Hippocampal formation (tissue), 2 donors: ENCODE measurements around the gene SAMD8.
A peak's percentile ranks its signal among the peaks of the same experiment; 100 is the strongest.
"Not testable (repeated sequence)": the region's sequence is repeated elsewhere in the genome, so short reads cannot be mapped to it uniquely, and the experiment has no call there.

Experiments
- DNase-seq, 2 donors: peaks; one replicate each; lab custom pipeline; 2025; lab: John Stamatoyannopoulos, UW

Gene SAMD8

GRCh38 chr10:75140246-75140645 lies 28.8 kb downstream of the SAMD8 start:
- DNase-seq, result no peak

GRCh38 chr10:75143353-75143752 lies 31.9 kb downstream of the SAMD8 start:
- DNase-seq, result no peak

GRCh38 chr10:75145590-75145989 lies 34.1 kb downstream of the SAMD8 start:
- DNase-seq, result no peak

GRCh38 chr10:75146780-75147179 lies 35.3 kb downstream of the SAMD8 start:
- DNase-seq, result no peak

GRCh38 chr10:75150656-75151055 lies 39.2 kb downstream of the SAMD8 start:
- DNase-seq, result no peak

- DNase-seq, result no peak
These were observed 48.1 kb downstream of the SAMD8 start for GRCh38 chr10:75159519-75159918.

- no peak for DNase-seq
These were observed 54.5 kb downstream of the SAMD8 start for GRCh38 chr10:75165684-75166622.

- DNase-seq, result no peak
These were observed 55.1 kb downstream of the SAMD8 start for GRCh38 chr10:75166623-75166972.

- DNase-seq, result no peak
These were observed 56.8 kb downstream of the SAMD8 start for GRCh38 chr10:75168275-75168674.

- DNase-seq, result no peak
These were observed 58.8 kb downstream of the SAMD8 start for GRCh38 chr10:75170215-75170614.

GRCh38 chr10:75175046-75175445 lies 63.6 kb downstream of the SAMD8 start:
- DNase-seq, result no peak

- DNase-seq, result no peak
These were observed 64.6 kb downstream of the SAMD8 start for GRCh38 chr10:75176046-75176445.

- DNase-seq, result no peak
These were observed 65.3 kb downstream of the SAMD8 start for GRCh38 chr10:75176736-75177135.

- DNase-seq, result no peak
These were observed 68.3 kb downstream of the SAMD8 start for GRCh38 chr10:75179657-75180177.

- DNase-seq, result no peak
These were observed 69.1 kb downstream of the SAMD8 start for GRCh38 chr10:75180592-75180991.

- DNase-seq, result no peak
These were observed 69.6 kb downstream of the SAMD8 start for GRCh38 chr10:75181073-75181472.

GRCh38 chr10:75186310-75186709 lies 74.9 kb downstream of the SAMD8 start:
- no peak for DNase-seq

- DNase-seq, result peak; percentile 5 to 15
These were observed 76.5 kb downstream of the SAMD8 start for GRCh38 chr10:75187961-75188426.

- not testable (repeated sequence) for DNase-seq
These were observed 77.1 kb downstream of the SAMD8 start for GRCh38 chr10:75188522-75188921.

- no peak for DNase-seq
These were observed 78.0 kb downstream of the SAMD8 start for GRCh38 chr10:75189266-75190096.

GRCh38 chr10:75191821-75192568 lies 80.5 kb downstream of the SAMD8 start:
- DNase-seq, result no peak

GRCh38 chr10:75194625-75195024 lies 83.2 kb downstream of the SAMD8 start:
- not testable (repeated sequence) for DNase-seq
